GM19193 (cell line): ENCODE data around the gene LHX1.

Source experiments
- POLR2A ChIP-seq: IDR thresholded peaks from 4 replicates; pipeline ENCODE4 v1.6.1; 2011; ENCODE audit not compliant: insufficient read depth, insufficient read length; ENCODE audit errors: extremely low read depth

The LHX1 gene

DNA sequence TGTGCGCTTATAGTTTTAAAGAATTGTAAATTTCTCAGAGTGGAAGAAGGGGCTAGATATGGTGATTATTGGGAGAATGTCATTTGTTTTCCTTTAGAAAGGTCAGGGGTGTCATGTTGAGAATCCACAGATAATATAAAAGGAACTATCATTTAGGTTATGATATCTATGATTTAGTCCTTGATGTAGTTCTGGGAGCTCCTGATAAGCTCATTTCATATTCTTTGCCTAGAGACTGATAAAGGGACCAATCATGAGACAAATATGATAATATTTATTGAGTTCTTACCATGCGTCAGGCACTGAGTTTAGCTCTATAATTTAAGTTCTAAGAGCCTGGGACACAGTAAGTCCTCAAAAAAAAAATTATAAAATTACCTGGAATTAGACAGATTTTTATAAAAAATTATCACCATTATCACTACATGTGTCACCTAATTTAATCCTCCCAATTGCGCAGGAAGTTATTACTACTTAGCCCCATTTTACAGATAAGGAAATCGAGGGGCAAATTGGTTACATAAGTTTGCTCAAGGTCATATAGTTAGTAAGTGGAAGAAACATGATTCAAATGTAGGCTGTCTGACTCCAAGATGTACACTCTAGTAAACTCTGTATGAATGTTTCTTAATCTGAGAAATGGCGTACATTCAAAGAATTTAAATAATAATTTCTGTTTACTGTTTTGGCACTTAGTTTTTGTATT lies 14.0 kb downstream of the LHX1 start:
- no peak for TF ChIP-seq POLR2A

GRCh38 chr17:36971508-36971907 lies 34.2 kb downstream of the LHX1 start:
- no peak for TF ChIP-seq POLR2A

GRCh38 chr17:36972186-36972700 lies 35.0 kb downstream of the LHX1 start:
- TF ChIP-seq POLR2A, result no peak

GRCh38 chr17:36972905-36973304 lies 35.6 kb downstream of the LHX1 start:
- TF ChIP-seq POLR2A, result no peak

DNA sequence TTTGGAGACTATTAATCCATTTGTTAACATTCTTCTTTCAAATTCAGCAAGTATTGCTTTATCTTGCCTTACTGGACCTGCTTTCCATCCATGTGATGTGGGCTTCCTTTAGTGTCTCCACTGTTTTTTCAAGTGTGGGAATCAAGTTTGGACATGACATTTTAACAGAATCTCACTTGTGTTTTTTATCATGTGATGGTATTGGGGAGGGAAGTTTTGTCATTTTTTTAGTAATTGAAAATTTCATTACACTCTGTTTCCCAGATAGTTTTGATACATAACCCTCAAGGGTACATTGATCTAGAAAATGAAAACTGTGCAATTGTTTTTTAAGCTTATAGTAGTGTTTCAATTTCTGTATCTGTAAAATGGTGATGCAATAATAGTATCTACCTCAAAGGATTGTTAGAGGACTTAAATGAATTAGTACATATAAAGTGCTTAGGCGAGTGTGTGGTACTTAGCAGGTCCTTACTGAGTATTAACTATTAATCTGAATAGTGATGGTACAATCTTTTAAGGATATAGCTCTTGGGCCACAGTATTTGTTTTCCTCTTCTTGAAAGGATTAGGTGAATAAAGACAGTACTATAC lies 38.7 kb downstream of the LHX1 start:
- TF ChIP-seq POLR2A, result no peak

- no peak for TF ChIP-seq POLR2A
These were observed 39.8 kb downstream of the LHX1 start for GRCh38 chr17:36977066-36977465.

- TF ChIP-seq POLR2A, result no peak
These were observed 40.3 kb downstream of the LHX1 start for GRCh38 chr17:36977568-36977967.

DNA sequence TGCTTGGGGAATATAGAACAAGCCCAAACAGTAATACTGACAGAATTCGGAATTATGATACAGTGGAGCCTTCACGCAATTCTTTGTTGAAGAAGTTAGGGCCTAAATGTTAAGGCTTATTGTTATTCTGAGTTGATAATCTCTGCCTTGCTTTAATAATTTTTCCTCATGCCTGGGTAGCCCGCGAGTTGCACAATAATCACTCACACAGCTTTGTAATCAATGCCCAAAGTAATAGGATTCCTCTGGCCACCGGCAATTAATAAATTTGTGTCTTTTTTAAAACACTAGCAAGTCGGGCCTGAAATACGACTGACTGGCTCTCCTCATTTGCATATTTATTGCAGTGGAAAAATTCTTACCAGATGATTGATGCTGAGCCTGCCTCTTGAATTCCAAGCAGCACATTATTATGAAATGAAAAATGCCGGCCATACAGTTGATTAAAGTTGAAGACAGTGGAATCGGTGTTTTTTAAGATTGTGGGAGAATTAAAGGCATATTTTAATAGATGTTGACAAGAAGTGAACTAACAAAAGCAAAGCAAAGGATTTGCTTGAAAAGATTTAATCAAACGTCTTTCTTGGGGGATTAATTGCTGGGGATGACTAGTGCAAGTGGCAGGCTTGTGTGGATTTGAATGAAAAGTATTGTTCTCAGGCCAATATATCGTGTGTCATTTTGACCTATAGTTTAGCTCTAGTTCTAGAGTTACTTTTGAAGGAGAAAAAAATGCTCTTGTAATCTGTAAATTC lies 41.7 kb downstream of the LHX1 start:
- TF ChIP-seq POLR2A, result no peak

GRCh38 chr17:36979565-36979941 lies 42.3 kb downstream of the LHX1 start:
- TF ChIP-seq POLR2A, result no peak

DNA sequence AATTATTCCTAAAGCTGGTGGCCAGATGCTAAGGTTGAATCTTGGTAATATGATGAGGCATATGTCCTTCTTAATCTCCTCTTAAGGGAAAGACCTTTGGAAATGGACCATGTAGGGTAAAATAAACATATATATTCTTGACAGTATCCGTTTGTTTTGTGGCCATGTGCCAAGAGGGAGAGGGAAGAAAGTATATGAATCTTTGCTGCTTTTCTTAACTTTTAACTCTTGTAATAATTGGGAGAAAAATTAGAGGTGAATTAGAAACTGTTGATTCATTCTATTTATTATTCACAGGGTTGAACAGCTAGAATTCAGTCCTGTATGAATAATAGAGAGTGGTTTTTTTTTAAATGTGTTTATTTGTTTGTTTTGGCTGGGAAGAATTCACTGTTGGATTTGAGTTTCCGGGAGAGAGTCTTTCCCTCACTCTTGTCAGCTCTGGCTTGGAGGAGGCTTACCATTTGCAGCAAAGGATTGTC lies 43.0 kb downstream of the LHX1 start:
- TF ChIP-seq POLR2A, result no peak

DNA sequence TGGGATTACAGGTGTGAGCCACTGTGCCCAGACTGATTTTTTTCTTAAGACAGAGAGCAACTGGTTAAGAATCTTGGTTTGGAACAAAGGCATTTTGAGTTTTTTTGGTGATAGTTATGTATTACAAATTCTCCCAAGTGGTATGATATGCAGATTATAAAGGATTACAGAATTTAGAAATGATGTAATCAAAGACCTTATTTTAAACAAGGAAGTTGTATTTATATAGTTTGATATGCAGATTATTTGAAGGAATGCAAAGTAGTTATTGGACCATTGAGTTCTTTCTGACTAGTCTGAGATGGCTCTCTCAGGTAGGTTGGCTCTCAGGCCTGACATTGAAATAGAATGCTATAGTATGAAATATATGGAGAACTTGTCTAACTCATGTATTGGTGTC lies 46.3 kb downstream of the LHX1 start:
- no peak for TF ChIP-seq POLR2A

- no peak for TF ChIP-seq POLR2A
These were observed 51.9 kb downstream of the LHX1 start for GRCh38 chr17:36989173-36989572.

- TF ChIP-seq POLR2A, result no peak
These were observed 55.4 kb downstream of the LHX1 start for GRCh38 chr17:36992701-36993100.

DNA sequence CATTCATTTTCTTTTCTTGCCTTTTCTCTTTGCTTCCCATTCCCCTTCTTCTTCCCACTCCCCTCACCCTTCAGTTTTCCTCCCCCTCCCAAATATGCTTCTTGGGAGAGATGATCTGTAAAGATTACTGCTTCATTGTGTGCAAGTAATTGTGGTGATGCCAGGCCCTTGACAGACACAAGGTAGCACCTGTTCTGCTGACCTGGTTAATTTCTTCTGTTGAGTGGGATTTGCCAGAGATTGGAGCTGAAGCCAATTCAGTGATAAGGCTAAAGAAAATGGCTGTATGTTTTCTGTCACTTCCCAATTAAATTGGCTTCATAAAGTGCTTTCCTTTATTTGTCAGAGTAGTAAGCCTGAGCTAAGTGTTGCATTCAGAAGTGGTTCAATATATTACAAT lies 56.0 kb downstream of the LHX1 start:
- no peak for TF ChIP-seq POLR2A
